Midbrain (tissue), 1 donor: ENCODE results near the gene CREM.

ENCODE experiments used
- DNase-seq: peaks from one replicate; lab custom pipeline; 2025; lab: John Stamatoyannopoulos, UW

CREM gene

GRCh38 chr10:35136263-35136815, 9.7 kb downstream of the CREM start:
- DNase-seq: no peak

- no peak for DNase-seq
Measured at GRCh38 chr10:35140126-35140525, 13.5 kb downstream of the CREM start.

DNA sequence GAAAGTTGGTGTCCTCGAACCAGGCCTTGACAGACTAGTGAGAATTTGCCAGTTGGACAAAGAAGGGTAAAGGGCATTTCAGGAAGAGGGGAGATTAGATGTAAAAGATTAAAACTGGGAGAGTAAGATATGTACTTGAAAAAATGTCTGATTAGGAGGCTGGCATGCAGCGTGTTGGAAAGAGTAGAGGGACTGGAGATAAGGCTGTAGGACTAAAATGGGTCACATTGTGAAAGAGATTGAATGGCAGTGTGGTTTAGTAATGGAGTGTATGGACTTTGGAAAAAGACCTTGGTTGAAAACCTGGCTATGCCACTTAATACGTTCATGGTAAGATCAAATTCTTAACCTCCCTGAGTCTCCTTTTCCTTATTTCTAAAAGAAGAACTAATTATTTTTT, 14.1 kb downstream of the CREM start:
- no peak for DNase-seq

DNA sequence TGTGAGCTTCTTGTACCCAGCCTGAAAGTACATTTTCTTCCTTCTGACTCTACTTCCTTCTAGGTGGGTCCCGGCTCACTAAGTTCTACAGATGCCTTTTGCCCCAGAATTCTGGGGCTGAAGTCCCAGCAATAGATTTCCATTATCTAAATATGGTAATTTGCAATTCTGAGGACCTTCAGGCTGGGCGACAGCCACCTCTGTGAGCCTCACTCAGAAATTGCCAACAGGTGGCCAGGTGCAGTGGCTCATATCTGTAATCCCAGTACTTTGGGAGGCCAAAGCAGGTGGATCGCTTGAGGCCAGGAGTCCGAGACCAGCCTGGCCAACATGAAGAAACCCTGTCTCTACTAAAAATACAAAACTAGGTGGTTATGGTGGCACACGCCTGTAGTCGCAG, 23.7 kb downstream of the CREM start:
- DNase-seq: no peak

DNA sequence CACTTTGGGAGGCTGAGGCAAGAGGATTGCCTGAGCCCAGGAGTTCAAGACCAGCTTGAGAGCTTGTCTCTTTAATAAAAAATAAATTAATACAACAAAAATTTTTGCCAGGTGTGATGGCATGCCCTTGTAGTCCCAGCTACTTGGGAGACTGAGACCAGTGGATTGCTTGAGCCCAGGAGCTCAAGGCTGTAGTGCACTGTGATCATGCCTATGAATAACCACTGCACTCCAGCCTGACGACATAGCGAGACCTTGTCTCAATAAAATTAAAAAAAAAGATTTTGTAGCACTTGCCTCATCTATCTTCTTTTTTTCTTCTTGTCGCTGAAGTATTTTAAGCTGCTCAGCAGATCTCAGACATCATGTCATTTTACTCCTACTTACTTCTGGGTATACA, 26.3 kb downstream of the CREM start:
- DNase-seq: no peak

DNA sequence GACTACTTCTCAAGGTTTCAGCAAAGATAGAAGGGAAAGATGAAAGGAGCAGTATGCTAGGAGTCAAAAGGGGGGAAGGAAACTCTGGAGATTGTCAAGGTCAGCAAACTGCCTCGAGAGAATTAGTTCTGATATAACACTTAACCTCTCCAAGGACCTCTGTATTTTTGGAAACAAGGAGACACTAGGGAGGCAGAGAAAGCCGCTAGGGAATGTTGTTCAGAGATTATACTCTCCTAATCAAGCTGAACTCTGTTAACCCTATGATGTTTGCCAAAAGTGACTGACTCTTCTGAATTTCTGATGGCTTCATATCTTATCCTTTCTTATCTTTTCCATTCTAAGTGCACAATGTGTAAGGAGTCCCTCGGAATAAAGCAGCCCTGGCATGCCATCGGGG, 27.1 kb downstream of the CREM start:
- DNase-seq: no peak

DNA sequence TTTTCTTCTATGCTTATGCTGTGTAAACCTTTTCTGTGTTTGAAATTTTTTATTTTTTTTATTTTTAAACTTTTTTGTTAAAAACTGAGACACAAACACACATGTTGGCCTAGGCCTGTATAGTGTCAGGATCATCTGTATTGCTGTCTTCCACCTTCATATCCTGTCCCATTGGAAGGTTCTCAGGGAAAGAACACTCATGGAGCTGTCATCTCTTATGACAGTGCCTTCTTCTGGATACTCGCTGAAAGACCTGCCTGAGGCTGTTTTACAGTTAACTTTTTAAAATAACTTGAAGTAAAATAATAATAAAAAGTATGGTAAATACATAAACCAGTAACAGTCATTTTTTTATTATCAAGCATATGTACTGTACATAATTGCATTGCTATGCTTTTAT, 34.1 kb downstream of the CREM start:
- no peak for DNase-seq

DNA sequence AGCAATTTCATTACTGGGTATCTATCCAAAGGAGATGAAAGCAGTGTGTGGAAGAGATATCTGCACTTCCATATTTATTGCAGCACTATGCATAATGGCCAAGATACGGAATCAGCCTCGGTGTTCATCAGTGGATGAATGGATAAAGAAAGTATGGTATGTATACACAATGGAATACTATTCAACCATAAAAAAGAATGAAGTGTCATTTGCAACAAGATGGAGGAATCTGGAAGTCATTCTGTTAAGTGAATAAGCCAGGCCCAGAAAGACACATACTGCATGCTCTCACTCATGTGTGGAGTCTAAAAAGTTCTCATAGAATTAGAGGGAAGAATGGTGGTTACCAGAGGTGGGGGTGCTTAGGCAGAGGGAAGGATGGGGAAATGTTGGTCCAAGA, 35.3 kb downstream of the CREM start:
- no peak for DNase-seq

DNA sequence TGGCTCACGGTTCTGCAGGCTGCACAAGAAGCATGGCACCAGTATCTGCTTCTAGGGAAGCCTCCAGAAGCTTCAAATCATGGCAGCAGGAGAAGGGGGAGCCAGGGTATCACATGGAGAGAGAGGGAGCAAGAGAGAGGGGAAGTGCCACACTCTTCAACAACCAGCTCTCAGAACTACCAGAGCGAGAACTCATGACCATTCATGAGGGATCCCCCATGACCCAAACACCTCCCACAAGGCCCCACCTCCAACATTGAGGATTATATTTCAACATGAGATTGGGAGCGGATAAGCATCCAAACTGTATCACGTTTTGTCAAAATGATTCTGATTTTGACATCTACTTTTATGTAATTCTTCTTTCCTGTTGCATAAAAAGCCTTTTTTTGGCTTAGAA, 38.5 kb downstream of the CREM start:
- DNase-seq: no peak

DNA sequence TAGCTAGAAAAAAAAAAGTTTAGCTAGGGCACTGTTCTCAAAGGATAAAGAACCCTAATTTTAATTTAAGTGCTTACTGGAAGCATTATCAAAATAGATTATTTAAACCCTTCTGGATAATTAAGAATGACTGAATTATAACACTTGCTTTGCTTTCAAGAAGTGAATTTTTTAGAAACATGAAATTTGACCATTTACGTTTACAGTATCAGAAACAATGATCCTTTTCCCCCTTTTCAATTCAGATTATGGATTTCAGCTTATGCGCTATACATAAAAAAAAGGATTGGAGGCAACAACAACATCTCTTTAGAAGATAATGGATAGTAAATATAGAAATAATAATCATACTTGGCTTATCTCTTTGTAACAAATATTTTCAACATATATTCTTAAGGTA, 39.2 kb downstream of the CREM start:
- DNase-seq: no peak

GRCh38 chr10:35166607-35167006, 40.0 kb downstream of the CREM start:
- DNase-seq: no peak

DNA sequence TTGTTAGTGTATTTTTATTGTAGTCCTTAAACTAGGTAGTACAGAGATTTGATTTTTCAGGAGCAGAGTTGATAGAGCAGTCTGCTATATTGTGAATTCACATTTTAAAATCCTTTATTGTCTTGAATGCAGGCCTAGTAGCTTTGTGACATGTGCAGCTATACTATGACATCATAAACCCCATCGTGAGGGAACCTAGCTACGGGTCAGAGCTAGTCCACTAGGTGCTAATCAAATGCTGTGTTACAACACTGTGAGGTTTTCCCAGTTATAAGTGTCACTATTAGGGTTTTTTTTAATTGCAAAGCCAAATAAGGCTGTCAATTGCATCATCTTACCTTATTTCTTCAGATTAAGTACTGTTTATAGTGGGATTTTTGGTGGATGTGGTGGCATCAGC, 40.7 kb downstream of the CREM start:
- no peak for DNase-seq

- DNase-seq: no peak
Measured at GRCh38 chr10:35172146-35172545, 45.5 kb downstream of the CREM start.

DNA sequence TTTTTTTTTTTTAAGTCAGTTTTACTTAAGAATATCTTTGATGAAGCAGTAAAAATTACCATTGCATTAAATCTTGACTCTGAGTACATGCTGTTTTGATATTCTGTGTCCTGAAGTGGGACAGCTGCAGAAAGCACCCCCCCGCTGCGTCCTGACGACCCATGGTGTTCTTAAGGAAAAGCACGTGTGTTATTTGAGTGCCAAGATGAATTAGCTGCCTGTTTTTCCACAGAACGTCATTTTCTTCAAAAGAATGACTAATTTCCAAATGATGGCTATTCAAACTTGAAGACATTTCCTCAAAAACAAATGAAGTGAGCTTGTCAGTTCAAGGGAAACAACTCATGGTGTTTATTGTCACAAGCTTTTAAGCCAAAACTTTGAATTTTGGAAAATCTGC, 45.9 kb downstream of the CREM start:
- no peak for DNase-seq

GRCh38 chr10:35178331-35178730, 51.7 kb downstream of the CREM start:
- no peak for DNase-seq

- DNase-seq: no peak
Measured at GRCh38 chr10:35182631-35183510, 56.2 kb downstream of the CREM start.

GRCh38 chr10:35184527-35185171, 58.0 kb downstream of the CREM start:
- DNase-seq: no peak

DNA sequence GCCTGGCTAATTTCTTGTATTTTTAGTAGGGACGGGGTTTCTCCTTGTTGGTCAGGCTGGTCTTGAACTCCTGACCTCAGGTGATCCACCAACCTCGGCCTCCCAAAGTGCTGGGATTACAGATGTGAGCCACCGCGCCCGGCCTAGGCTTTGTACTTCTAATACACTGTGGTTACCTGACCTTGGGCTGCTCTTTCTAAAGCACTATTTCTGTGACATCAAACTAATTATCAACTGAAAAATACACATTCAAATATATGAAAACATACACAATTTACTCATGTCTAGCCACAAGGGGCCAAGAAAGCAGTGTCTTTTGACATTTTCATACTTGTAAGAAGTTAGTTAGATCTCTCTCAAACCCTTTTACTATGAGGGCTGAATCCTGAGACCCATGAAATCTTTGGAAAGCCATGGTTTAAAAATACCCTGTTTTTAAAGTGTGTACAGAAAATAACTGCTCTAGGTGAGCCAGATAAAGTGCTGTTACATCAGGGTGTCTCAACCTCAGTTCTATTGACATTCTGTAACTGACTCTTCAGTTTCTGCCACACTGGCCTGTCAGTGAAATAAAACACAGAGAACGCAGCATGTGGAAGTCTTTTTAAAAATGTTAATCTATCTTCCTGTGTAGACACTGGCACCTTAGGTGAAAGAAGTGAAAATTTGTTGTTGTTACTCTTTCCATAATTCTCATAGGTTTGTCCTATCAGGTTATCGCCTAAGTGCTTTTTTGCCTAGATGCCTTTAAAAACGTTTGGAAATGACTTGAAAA, 58.8 kb downstream of the CREM start:
- DNase-seq: no peak

DNA sequence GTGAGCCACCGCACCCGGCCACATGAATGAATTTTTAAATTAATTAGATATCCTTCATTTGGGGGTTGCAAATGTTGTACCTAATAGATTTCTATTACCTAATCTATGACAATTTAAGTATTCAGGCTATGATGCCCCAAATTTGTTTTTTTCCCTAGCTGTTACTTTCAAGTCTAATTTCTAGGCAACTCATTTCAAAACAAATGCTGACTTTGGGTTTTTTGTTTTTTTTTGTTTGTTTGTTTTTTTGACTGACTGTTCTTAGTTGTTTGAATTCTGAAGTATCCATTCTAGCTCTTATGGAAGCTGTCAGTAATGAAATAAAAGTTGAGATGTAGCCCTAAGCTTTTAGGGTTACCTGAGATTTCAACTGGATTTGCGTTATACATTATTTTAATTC, 62.3 kb downstream of the CREM start:
- no peak for DNase-seq

DNA sequence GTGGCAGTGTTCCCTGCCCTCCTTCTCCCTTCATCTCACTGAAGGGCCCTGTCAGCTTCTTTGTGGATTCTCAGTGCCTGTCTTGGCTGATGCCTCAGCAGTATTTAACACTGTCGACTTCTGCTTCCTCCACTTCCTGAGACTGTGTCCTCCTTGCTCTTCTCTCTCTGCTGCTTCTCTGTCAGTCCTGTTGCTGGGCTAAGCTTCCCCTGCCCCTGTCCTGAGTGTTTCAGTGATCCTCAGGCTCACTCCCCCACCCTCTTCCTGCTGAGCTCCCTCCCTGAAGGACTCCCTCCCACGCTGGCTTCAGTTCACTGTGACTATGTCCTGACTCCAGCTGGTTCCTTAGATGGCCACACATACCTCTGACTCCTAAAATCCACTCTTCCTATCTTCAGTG, 64.9 kb downstream of the CREM start:
- peak; percentile 10 for DNase-seq

GRCh38 chr10:35192645-35193249, 66.1 kb downstream of the CREM start:
- DNase-seq: no peak

- no peak for DNase-seq
Measured at GRCh38 chr10:35194471-35194870, 67.8 kb downstream of the CREM start.
